GM12865 (cell line): ENCODE measurements around the gene CCNF.
A peak's percentile ranks its signal among the peaks of the same experiment; 100 is the strongest.

ENCODE experiments used
- DNase-seq: peaks from one replicate; pipeline ENCODE4 v3.0.0; 2010; ENCODE audit warnings: low read depth
- H3K4me3 ChIP-seq: 2 replicates; pipeline ENCODE4 v1.5.1; 2011; ENCODE audit warnings: mild to moderate bottlenecking, low read depth, low read length, control low read depth
- CTCF ChIP-seq: IDR thresholded peaks from 2 replicates; pipeline ENCODE4 v1.5.1; 2011; ENCODE audit warnings: low read length, control low read depth, low read depth, inconsistent platforms; ENCODE audit not compliant: insufficient read depth; ENCODE audit errors: missing control alignments

CCNF gene

GRCh38 chr16:2468725-2469398 lies 39.6 kb downstream of the CCNF start:
- H3K4me3 ChIP-seq: peak overlapping the region; percentile 59
- peak; percentile 69 for DNase-seq
- TF ChIP-seq CTCF: no peak

GRCh38 chr16:2469399-2470233 lies 40.4 kb downstream of the CCNF start:
- DNase-seq: no peak
- no peak overlapping the region for H3K4me3 ChIP-seq
- no peak for TF ChIP-seq CTCF

GRCh38 chr16:2470234-2470601 lies 41.0 kb downstream of the CCNF start:
- TF ChIP-seq CTCF: no peak
- H3K4me3 ChIP-seq: no peak overlapping the region
- DNase-seq: no peak

GRCh38 chr16:2470603-2471015 lies 41.4 kb downstream of the CCNF start:
- TF ChIP-seq CTCF: no peak
- no peak overlapping the region for H3K4me3 ChIP-seq
- no peak for DNase-seq

GRCh38 chr16:2471016-2471652 lies 41.9 kb downstream of the CCNF start, which contains the start of gene NTN3:
TSS of gene NTN3 (plus strand) at chr16:2471297. CDS start at chr16:2471702, 405 bp downstream.
- no peak for TF ChIP-seq CTCF
- no peak for DNase-seq
- H3K4me3 ChIP-seq: no peak within 1 kb of the TSS

GRCh38 chr16:2471653-2472487 lies 42.6 kb downstream of the CCNF start:
- H3K4me3 ChIP-seq: no peak overlapping the region
- no peak for DNase-seq
- no peak for TF ChIP-seq CTCF
